ENCODE results near the gene C18orf54.
"Not testable (repeated sequence)": the region's sequence is repeated elsewhere in the genome, so short reads cannot be mapped to it uniquely, and the experiment has no call there.

The C18orf54 gene

GRCh38 chr18:54386800-54387495, 29.2 kb downstream of the C18orf54 start:
- DNase-seq (ENCODE audit: low read depth, low spot score) = not testable (repeated sequence)

DNA sequence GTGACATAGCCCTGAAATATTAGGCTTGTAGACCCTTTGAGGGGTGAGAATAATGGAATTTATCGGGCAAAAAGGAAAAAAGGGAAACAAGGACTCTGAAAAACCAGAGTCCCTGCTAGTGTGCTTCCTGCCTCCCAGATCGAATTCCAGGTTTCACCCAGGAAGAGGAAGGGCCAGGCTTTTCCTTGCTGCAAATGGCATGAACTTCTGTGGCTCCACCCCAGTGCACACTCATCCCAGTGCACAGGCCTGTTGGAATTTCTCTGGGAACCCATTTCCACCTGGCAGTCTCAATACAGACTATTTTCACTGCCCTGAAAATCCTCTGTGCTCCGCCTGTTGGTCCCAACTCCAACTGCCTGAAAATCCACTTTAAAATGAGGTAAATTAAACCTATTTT, 29.9 kb downstream of the C18orf54 start:
- no peak for DNase-seq (ENCODE audit: low read depth, low spot score)

DNA sequence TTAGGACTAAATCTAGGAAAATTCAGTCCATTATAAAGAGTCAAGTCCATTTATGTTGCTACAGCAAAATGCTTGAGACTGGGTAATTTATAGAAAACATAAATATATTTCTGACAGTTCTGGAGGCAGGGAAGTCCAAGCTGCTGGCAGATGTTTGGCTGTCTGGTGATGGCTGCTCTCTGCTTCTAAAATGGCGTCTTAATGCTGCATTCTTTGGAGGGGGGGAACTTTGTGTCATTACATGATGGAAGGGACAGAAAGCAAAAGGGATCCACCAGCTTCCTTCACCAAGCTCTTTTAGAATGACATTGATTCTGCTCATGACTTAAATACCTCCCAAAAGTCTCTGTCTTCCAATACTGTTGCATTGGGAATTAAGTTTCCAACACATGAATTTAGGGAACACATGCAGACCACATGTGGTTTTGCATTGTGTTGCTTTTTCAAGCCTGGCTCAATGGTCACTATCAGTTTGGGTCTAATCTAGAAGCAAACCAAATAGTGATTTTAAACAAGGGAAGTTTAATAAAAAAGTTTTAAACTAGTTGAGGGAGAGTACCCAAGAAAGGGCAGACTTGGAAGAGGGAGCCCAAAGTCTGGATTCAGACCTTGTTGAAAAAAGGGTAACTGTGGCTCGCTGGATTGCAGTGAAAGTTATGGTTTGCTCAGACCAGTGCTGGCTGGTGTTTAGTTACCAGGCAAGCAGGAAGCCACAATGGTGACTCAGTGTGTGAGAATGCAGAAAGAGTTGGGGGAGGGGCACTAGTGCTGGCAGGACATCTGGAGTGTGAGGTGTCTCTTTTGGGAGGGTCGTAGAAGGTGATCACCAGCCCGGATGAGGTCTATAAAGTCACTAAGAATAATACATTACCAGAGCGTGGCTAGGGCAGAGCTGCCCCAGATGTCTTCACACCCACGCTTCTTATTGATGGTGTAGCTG, 30.8 kb downstream of the C18orf54 start:
- no peak for DNase-seq (ENCODE audit: low read depth, low spot score)

DNA sequence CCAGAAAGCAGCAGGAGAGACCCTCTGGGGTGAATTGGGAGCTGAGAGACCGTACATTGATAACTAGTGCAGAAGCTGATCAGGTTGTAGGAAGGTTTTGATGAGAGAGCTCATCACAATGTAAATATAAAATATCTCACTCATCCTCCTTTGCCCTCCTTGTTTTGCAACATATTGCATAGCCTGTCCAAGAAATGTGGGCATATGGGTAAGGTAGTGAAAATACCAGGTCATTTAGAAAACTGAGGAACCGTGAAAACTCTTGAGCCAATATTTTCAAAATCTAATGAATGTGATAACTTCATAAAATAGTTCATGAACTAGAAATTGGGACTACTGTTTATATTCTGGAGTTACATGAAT, 31.4 kb downstream of the C18orf54 start:
- DNase-seq (ENCODE audit: low read depth, low spot score) = no peak

GRCh38 chr18:54390838-54391237, 33.1 kb downstream of the C18orf54 start:
- DNase-seq (ENCODE audit: low read depth, low spot score) = no peak

DNA sequence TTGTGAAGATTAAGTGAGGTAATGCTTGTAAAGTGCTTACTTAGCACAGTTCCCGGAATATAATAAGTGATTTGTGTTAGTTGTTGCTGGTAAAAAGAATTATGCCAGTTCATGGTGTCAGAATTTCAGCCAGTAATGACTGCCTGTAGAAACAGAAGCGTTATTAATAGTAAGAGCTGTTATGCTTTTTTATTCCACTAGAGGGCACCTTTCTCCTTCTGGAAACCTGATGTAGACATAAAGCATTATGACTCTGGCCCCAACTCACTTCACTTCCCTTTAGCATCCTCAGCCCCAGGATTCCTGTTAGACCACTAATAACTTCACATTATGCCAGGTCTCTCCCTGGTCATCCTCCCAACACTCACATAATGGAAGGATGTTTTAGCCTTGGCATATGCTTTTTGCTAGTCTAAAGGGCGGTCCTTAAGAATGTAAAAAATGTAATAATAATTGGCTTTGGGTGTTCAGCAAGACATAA, 34.9 kb downstream of the C18orf54 start:
- DNase-seq (ENCODE audit: low read depth, low spot score) = no peak

GRCh38 chr18:54393648-54394294, 36.1 kb downstream of the C18orf54 start:
- DNase-seq (ENCODE audit: low read depth, low spot score) = no peak

DNA sequence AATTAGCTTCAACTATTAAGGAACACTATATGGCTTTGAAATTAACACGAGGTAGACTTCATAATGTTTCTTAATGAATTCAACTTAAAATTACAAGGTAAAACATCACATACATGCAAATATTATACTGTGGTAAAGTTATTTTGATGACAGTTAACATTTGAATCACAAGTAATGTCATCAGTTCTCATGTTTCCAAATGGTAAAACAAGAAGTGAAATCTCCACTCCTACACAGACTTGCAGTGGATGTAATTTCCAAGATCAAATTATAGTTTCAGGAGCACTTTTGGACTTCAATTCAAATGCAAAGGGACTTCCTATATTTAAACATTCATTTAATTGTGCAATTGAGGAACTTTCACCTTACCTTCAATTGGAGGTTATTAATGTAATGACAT, 39.1 kb downstream of the C18orf54 start:
- DNase-seq (ENCODE audit: low read depth, low spot score) = no peak

DNA sequence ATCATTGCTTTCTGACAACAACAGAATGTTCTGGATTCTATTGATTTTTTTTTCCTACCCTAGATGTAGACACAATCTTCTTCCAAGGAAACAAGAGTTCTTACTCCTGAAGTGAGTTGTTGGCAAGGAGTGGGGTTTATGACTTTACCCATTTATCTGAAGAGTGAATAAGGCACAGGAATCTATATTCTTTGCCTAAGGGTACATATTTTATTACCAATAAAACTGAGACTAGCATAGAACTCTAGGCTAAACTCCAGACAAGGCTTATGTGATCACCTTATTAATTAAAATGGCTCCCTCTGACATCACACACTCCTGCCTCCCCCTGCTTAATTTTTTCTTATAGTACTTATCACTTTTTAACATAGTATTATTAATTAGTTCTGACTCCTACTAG, 47.6 kb downstream of the C18orf54 start:
- no peak for DNase-seq (ENCODE audit: low read depth, low spot score)

DNA sequence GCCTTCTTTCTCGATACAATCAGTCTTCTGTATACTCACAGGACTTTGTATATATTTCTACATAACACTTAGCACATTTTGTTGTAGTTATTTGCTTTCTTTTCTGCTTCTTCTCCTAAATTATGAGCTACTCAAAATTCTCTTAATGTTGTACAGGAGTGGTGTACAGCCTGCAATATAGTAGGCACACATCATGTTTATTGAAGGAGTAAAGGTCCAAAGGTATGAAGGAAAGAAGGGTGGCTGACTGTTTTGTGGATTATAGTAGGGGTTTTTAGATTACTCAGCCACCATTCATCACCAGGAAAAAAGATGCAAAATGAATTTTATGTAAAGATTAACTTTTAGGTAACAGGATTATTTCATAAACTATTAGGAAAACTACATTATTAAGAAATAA, 54.1 kb downstream of the C18orf54 start:
- no peak for DNase-seq (ENCODE audit: low read depth, low spot score)

DNA sequence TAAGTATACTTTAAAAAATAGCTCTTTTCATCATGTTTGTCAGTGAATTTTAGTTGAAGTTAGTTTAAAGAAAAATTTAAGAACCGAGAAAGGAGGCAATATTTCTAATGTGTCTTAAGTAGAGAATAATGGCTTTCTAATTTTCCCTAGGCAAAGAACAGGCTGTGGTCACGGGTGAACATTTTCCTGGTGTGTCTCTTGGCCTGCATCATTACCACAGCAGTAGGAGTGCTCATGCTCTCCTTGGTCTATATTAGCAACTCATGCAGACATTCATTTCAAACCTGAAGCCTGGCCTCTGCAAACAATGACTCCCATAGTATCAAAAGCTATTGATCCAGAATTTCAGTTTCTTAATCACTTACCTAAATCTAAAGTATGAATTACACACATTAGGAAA, 57.4 kb downstream of the C18orf54 start:
- DNase-seq (ENCODE audit: low read depth, low spot score) = no peak

- no peak for DNase-seq (ENCODE audit: low read depth, low spot score)
Measured at GRCh38 chr18:54416436-54416835, 58.7 kb downstream of the C18orf54 start.

- no peak for DNase-seq (ENCODE audit: low read depth, low spot score)
Measured at GRCh38 chr18:54423831-54424230, 66.1 kb downstream of the C18orf54 start.

GRCh38 chr18:54426085-54426665, 68.5 kb downstream of the C18orf54 start:
- DNase-seq (ENCODE audit: low read depth, low spot score) = no peak
